GM12874 (cell line): ENCODE results near the gene TNNI3.

Experiments
- TF ChIP-seq, protein P1 (sequence below): IDR thresholded peaks from 2 replicates; pipeline ENCODE4 v1.5.1; 2011; ENCODE audit warnings: low read depth, mild to moderate bottlenecking, control low read depth, low read length, moderate library complexity; ENCODE audit not compliant: insufficient read depth

The TNNI3 gene

DNA sequence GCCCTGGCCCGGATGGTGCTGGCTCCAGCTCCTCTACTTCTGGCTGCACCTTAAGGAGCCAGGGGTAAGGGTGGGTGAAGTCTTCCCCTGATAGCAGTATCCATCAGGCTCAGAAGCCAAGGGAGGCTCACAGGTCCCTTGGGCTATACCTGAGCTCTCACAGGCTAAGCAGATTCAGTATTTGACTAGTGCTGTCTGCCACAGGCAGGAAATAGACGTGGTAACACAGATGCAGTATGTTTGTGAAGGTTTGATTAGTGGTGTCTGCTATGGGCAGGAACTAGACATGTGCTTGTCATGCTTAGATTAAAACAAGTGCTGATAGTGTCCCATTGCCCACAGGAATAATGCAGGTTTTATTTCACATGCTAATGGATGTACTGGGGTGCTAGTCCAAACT is 18.5 kb upstream of the TNNI3 start:
- TF ChIP-seq, protein P1, sequence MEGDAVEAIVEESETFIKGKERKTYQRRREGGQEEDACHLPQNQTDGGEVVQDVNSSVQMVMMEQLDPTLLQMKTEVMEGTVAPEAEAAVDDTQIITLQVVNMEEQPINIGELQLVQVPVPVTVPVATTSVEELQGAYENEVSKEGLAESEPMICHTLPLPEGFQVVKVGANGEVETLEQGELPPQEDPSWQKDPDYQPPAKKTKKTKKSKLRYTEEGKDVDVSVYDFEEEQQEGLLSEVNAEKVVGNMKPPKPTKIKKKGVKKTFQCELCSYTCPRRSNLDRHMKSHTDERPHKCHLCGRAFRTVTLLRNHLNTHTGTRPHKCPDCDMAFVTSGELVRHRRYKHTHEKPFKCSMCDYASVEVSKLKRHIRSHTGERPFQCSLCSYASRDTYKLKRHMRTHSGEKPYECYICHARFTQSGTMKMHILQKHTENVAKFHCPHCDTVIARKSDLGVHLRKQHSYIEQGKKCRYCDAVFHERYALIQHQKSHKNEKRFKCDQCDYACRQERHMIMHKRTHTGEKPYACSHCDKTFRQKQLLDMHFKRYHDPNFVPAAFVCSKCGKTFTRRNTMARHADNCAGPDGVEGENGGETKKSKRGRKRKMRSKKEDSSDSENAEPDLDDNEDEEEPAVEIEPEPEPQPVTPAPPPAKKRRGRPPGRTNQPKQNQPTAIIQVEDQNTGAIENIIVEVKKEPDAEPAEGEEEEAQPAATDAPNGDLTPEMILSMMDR: no peak

- TF ChIP-seq, protein P1: no peak
These were observed 17.8 kb upstream of the TNNI3 start for GRCh38 chr19:55175117-55175867.

- TF ChIP-seq, protein P1: no peak
These were observed 17.0 kb upstream of the TNNI3 start for GRCh38 chr19:55174425-55175116.

DNA sequence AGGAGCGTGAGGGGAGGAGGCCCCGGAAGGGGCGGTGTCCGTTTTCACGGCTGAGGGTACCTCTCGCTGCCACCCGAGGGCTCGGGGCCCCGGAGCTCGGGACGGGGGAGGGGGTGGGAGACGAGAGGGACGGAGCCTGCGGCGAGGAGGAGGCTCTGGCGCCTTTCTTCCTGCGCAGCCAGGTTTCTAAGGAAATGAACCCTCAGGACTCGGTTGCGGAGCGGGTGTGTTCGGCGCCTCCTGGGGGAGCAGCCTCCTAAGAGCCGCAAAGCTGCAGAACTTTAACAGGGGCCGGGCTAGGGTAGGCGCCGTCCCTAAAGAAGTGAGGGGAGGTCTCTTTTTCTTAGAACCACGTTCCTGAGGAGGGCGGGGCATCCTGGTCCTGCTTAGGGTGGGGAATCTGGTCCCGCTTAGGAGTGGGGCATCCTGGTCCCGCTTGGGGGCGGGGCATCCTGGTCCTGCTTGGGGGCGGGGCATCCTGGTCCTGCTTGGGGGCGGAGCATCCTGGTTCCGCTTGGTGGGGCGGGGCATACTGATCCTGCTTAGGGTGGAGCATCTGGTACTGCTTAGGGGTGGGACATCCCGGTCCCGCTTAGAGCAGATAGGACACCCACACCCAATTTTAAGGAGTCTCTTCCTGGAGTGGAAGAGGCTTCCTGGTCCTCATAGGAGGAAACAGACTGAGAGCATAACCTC is 16.3 kb upstream of the TNNI3 start:
- TF ChIP-seq, protein P1: no peak

GRCh38 chr19:55173186-55173713 is 15.7 kb upstream of the TNNI3 start:
- TF ChIP-seq, protein P1: no peak

- TF ChIP-seq, protein P1: no peak
These were observed 15.2 kb upstream of the TNNI3 start for GRCh38 chr19:55172741-55173140.

GRCh38 chr19:55171440-55171839 is 13.9 kb upstream of the TNNI3 start:
- TF ChIP-seq, protein P1: no peak
